ENCODE results near the gene NKAPD1. TPM values are rescaled to one million over a fixed set of nuclear protein-coding genes. Genes with fewer than 3 reads are reported as not detected.

Gene NKAPD1
- total and polyA plus RNA-seq, 9 of the 15 experiments (the other 6 are each of a cell fraction or from before 2014, with no cell fraction given): 14.1 to 73.5 (median 29.3) TPM

GRCh38 chr11:112086422-112087191 is 12.5 kb downstream of the NKAPD1 start, which contains the start of the genes SDHD and TIMM8B (continued):
- TF ChIP-seq FOXP4 (CRISPR knock-in tag; IDR thresholded peaks at IDR 0.05; ENCODE audit: borderline replicate concordance) (peak; percentile 63; the same call in 1 of the 2 replicates), SRSF3 (IDR thresholded peaks at IDR 0.05; ENCODE audit: insufficient read depth, low read length) (no peak), HNRNPUL1 (IDR thresholded peaks at IDR 0.05; ENCODE audit: low read length) (no peak), NFE2 (IDR thresholded peaks at IDR 0.05; ENCODE audit: low read depth) (no peak), ZNF584 (CRISPR knock-in tag; IDR thresholded peaks at IDR 0.05; ENCODE audit: low read depth) (no peak), ZBTB17 (CRISPR knock-in tag; IDR thresholded peaks at IDR 0.05) (no peak; the same call in 1 of the 2 replicates), POLR2G (IDR thresholded peaks at IDR 0.05; ENCODE audit: low read depth, low read length) (peak; percentile 97), NONO (IDR thresholded peaks at IDR 0.05; ENCODE audit: low read depth in 2 of 2, low read length in 1 of 2) (no peak), C11orf30 (IDR thresholded peaks at IDR 0.05; ENCODE audit: low read depth) (peak; percentile 92), NFYB (IDR thresholded peaks at IDR 0.05; ENCODE audit: extremely low read depth, insufficient read length) (no peak), STAT5B (CRISPR knock-in tag; IDR thresholded peaks at IDR 0.05) (no peak), DPF2 (IDR thresholded peaks at IDR 0.05) (peak; percentile 42; the same call in 1 of the 2 replicates), TOE1 (IDR thresholded peaks at IDR 0.05; ENCODE audit: borderline replicate concordance) (0 out of 2 replicates have a peak, but pooled peaks have one; percentile 23), TOE1 (CRISPR knock-in tag; IDR thresholded peaks at IDR 0.05; ENCODE audit: borderline replicate concordance, low read depth) (no peak), AFF1 (IDR thresholded peaks at IDR 0.05; ENCODE audit: low read depth in 1 of 2, partially characterized antibody in 2 of 2) (peak in 1 of 2 experiments; percentile 71), RBM15 (IDR thresholded peaks at IDR 0.05; ENCODE audit: insufficient read depth, low read length) (no peak), GATA2 (CRISPR knock-in tag; IDR thresholded peaks at IDR 0.05) (no peak), ZNF197 (CRISPR knock-in tag; IDR thresholded peaks at IDR 0.05; ENCODE audit: low read depth) (no peak), RAD51 (IDR thresholded peaks at IDR 0.05; ENCODE audit: borderline replicate concordance, low read depth) (no peak), E2F1 (CRISPR knock-in tag; IDR thresholded peaks at IDR 0.05) (peak; percentile 63; the same call in 1 of the 2 replicates)
